Activated CD4-positive, alpha-beta T cell treated with anti-CD3 and anti-CD28 coated beads, Interleukin-2, amount 50 U/mL, for 48 hours (primary cell): Measurements from ENCODE around the gene CIB2.
"Not testable (repeated sequence)": the region's sequence is repeated elsewhere in the genome, so short reads cannot be mapped to it uniquely, and the experiment has no call there.

ENCODE experiments used
- DNase-seq, 2 experiments: peaks; one replicate each; pipeline ENCODE4 v3.0.0-alpha.2; 2020

The CIB2 gene

GRCh38 chr15:78131295-78132061, at the start of gene CIB2:
Gene CIB2 (minus strand): TSS chr15:78131445. CDS start chr15:78131215, 230 bp downstream.
- DNase-seq = peak; percentile 74 to 79

- no peak for DNase-seq
Observed at GRCh38 chr15:78179906-78180305, 48.7 kb upstream of the CIB2 start.

GRCh38 chr15:78179286-78179840, 48.1 kb upstream of the CIB2 start:
- no peak for DNase-seq

DNA sequence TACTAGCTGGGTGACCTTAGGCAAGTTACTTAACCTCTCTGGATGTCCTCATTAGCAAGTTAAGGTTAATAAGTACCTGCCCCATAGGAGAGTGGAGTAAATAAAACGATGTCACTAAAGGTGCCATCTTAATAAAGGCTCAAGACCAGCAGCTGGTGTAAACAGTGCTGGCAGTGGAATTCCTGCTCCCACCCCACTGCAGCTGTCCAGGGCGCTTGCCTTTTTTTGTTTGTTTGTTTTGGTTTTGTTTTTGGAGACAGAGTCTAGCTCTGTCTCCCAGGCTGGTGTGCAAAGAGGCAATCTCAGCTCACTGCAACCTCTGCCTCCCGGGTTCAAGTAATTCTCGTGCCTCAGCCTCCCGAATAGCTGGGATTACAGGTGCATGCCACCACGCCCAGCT, 46.8 kb upstream of the CIB2 start:
- DNase-seq = no peak

GRCh38 chr15:78177447-78177873, 46.2 kb upstream of the CIB2 start:
- peak; percentile 38 to 56 for DNase-seq

DNA sequence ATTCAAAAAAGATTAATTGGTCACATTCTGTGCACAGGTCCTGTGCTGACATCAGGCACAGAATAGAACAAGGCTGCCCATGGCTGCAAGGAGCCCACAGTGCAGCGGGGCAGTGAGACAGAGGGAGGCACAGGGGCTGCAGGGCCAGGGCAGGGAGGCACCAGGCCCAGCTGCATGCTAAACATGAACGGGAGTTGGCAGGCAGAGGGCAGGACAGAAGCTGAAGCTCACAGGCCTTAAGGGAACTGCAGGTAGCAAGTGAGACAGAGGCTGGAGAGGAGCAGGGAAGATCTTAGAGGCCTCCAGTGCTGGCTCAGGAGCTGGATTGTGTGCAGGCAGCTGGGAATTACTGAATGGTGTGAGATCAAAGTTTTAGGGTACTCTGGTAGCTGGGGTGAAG, 44.1 kb upstream of the CIB2 start:
- no peak for DNase-seq

DNA sequence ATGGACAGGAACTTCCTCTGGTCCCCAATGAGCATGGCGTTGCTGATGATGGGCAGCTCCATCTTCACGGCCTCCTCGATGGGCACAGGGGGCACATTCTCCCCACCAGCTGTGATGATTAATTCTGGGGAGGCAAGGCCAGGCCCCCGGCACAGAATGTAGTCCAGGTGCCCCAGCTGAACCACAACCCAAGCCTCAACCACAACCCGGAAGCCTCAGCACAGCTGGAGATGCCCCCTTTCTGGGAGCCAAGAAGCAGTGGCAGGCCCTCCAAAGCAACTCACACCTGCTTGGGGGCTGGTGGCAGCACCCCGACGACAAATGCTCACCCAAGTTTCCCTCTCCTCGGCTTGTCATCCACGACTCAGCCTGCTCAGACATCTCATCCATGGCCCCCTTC, 43.2 kb upstream of the CIB2 start:
- DNase-seq = no peak

GRCh38 chr15:78171864-78172472, 40.7 kb upstream of the CIB2 start:
- DNase-seq = no peak

DNA sequence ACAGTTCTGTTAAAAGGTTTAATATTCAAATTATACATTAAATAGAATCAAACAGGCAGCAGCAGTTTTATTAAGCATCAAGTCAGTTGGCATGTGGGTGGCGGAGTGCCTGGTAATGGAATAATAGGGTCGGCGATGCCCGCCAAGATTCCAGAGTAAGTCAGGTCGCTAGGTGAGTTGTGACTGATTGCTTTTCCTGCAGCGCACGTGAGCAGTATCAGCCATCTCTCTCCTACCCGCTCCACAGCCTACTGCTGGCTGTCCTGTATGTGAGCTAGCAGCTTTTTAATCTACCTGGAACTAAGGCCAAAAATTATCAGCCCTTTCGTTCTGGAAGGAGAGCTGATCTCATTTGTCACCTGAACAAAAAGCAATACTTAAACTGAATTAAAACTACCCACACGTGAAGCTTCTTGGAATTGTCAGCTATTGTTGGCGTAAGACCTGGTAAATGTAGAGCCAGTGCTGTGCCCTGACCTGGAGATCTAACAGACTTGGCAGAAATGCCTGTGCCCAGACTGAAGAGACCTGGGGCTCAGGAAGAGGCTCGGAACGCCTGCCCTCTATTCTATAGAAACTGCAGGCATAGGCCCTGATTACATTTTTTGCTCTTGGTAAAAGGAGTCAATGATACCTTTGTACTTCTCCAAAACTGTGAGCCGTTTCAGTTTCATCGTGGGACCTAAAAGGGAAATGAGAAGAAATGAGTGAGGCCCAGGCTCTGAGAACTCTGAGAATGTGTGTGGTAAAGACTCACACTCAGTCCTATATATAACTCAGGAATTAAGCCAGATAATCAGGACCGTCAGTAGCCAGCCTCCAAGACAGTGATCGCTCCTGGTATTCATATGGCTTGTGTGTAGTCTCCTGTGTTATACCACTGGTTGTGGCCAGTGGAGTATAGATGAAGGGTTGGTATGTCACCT, 39.9 kb upstream of the CIB2 start:
- no peak for DNase-seq

DNA sequence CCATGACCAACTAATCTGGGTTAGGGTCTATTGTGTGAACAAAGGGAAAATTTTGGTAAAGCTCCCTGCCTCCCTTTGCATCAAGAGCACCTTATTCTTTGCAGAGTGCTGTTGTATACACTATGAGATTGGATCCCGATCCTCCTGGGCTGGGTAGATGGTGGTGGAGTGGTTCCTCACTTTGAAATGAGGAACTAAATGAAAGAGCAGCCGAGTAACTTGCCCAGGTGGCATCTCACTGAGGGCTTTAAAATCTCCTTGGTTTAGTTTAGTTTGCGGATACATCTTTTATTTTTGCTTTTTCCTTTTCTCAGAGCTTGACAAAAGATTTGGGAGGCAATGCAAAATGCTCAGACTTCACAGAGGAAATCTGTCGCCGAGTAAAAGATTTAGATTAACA, 37.4 kb upstream of the CIB2 start:
- DNase-seq = no peak

DNA sequence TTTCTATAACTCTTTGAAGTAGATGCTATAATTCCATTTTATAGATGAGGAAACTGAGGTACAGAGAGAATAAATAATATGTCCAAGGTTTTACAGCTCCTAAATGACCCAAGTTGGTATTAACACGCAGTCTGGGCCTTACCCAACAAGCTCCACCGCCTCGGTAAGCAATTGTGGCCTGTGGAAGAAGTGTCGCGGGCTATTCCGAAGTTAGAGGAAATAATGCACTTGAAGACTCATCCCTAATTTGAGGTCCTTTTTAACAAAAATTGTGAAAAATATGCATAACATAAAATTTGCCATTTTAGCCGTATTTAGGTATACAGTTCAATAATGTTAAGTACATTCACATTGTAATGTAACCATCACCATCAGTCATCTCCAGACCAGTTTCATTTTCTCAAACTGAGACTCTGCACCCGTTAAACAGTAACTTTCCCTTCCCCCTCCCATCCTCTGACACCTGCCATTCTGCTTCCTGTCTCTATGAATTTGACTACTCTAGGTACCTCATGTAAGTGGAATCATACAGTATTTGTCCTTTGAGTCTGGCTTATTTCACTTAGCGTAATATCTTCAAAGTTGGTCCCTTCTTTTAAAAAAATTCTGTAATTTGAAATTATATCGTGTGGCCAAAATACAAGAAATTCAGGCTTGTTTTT, 36.1 kb upstream of the CIB2 start:
- DNase-seq = peak in 1 of 2 experiments; percentile 23

GRCh38 chr15:78164010-78164409, 32.8 kb upstream of the CIB2 start:
- no peak for DNase-seq

- DNase-seq = peak; percentile 20 to 40
Observed at GRCh38 chr15:78162038-78162437, 30.8 kb upstream of the CIB2 start.

DNA sequence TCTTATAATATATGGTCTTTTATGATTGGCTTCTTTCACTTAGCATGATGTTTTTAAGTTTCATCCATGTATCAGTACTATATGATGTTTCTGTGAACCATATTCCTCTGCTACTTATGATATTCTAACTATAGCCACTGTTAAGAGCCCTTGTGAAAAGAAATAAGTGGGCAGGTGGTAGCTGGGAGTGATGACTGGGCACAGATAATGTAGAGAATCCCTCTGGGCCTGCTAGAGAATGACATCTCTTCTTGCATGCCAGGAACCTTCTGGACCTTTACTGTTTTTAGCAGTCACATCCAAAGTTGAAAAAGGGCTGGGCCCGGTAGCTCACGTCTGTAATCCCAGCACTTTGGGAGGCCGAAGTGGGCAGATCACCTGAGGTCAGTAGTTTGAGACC, 28.1 kb upstream of the CIB2 start:
- no peak for DNase-seq

GRCh38 chr15:78157203-78157602, 26.0 kb upstream of the CIB2 start:
- DNase-seq = no peak

DNA sequence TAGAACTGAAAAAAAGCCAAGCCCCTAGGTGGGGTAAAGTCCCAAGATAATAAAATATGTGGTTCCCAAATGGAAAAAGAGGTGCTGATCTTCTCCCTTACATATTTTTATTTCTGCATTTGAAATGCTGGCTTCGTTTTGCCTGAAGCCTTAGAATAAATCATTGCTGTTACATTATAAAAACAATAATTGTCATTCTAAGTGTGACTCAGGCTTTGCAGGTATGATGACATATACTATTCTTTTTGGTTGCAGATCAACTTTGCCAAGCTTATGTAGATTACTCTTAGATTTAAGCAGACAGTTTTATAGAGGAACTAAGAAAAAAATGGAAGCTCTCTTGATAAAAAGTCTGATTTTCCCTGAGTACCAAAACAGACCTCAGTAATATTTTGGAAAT, 25.4 kb upstream of the CIB2 start:
- DNase-seq = no peak

DNA sequence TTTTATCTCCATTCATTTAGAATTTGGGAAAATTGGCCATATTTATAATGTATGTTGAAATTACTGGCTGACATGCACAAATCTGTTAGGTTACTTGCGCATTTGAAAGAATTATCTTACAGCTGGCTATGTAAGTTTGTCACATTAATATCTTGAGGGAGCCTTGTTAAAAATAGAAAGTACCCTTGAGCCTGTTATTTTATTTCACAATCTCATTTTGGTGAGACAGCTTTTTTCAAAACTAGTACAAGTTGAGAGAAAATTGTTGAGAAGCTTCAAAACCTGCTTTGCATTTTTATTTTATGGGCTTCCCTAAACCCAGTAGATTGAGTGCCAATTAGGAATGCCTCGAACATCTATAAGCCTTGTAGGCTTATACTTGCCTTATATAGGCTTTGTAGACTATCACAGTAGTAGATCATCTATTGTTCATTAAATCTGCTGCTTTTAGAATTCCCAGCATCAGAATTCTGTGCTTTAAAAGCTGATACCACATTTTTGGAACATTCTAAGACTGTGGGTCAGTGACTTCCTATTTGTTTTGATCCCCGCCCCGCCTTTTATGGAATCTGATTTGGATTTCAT, 24.2 kb upstream of the CIB2 start:
- no peak for DNase-seq

DNA sequence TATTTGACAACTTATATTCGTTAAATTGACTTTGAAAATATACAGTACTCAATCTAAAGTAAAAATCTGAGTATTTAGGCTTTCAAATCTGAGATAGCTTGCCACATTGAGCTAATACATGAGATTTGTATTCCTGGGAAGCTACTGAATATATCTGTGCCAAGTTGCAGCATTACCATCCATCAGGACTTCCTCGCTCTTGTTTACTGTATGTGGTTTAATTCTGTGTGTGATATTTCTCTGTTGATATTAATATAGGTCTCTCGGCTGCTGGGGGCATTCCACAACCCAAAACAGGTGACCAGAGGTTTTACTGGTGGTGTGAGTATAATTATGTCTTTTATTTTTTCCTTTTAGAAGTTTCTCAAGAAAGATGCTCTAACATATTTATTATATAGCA, 23.7 kb upstream of the CIB2 start:
- no peak for DNase-seq

DNA sequence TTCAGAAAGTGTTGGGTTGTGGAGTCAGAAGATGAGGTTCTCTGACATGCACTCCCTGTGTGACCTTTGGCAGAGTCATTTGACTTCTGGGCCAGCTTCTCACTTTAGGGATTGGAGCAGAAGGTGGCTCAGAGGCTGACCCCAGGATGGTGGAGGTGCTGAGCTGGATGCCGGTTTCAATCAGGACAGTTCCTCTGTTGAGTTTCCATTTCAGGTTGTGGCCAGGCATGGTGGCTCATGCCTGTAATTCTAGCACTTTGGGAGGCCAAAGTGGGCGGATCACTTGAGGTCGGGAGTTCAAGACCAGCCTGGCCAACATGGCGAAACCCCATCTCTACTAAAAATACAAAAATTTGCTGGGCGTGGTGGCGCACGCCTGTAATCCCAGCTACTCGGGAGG, 19.8 kb upstream of the CIB2 start:
- not testable (repeated sequence) for DNase-seq

- DNase-seq = no peak
Observed at GRCh38 chr15:78149805-78150751, 18.8 kb upstream of the CIB2 start.
